A549 (cell line): ENCODE results near the gene TMEM129. TPM values are rescaled to one million over a fixed set of nuclear protein-coding genes. Genes with fewer than 3 reads are reported as not detected.
A peak's percentile ranks its signal among the peaks of the same experiment; 100 is the strongest.

ENCODE experiments used
- ATAC-seq, 2 experiments: fragments of 200-7000 bp in 1 of 2; fragments of >200 bp in 1 of 2; cut with Nextera tagmentation in 1 of 2; cut with Tn5 transposase in 1 of 2; 3 replicates each; pipeline versions ENCODE4 v1.8.0 to v1.9.1; 2018 to 2020; ENCODE audit warnings: mild to moderate bottlenecking in 1 of 2, moderate library complexity in 1 of 2
- CTCF ChIA-PET: fragments of 300-600 bp; sonication (Branson Sonifier 250); formaldehyde crosslinking; extraction: SDS; loops from one replicate; lab custom pipeline; 2021; ENCODE audit warnings: antibody characterized with exemption, inconsistent platforms; lab: Yijun Ruan, JAX
- POLR2A ChIA-PET: fragments of 350-600 bp; formaldehyde crosslinking; extraction: SDS; loops from one replicate; lab custom pipeline; 2021; ENCODE audit warnings: antibody characterized with exemption, inconsistent platforms; lab: Yijun Ruan, JAX
- DNase-seq, 2 experiments: peaks; one replicate each; pipeline versions ENCODE4 v3.0.0 to v3.0.0-alpha.2; 2011 to 2016; ENCODE audit warnings: low read depth in 1 of 2, low spot score in 1 of 2
- FAIRE-seq: peaks from 2 replicates; lab custom pipeline; 2011; peaks lifted over from hg19 to GRCh38; lab: Jason Lieb, UNC
- H3K27ac ChIP-seq, 2 experiments: fragments of >200 bp; sonication (Bioruptor Twin); formaldehyde crosslinking; 3 replicates each; pipeline ENCODE4 v1.5.1; 2016 to 2017
- H3K4me1 ChIP-seq: fragments of >200 bp; sonication (Bioruptor Twin); formaldehyde crosslinking; 3 replicates; pipeline ENCODE4 v1.6.1; 2016
- H3K4me2 ChIP-seq: fragments of >200 bp; sonication (Bioruptor Twin); formaldehyde crosslinking; 3 replicates; pipeline ENCODE4 v1.6.1; 2016
- H3K4me3 ChIP-seq: fragments of >200 bp; sonication (Bioruptor Twin); formaldehyde crosslinking; 3 replicates; pipeline ENCODE4 v1.5.1; 2016
- H3K9me3 ChIP-seq: fragments of >200 bp; sonication (Bioruptor Twin); formaldehyde crosslinking; 3 replicates; pipeline ENCODE4 v1.6.1; 2016
- CBX8 ChIP-seq: fragments of 200-600 bp; sonication (generic); IDR thresholded peaks from 2 replicates; pipeline ENCODE4 v1.6.1; 2016
- CTCF ChIP-seq: fragments of >200 bp; sonication (Bioruptor Twin); formaldehyde crosslinking; IDR thresholded peaks from 3 replicates; pipeline ENCODE4 v1.5.1; 2016
- JUN ChIP-seq, 2 experiments: fragments of >200 bp; sonication (Bioruptor Twin); formaldehyde crosslinking; IDR thresholded peaks; 2 replicates in 1 of 2; 3 replicates in 1 of 2; pipeline ENCODE4 v1.6.1; 2016 to 2017
- MAFK ChIP-seq: fragments of 450-650 bp; IDR thresholded peaks from 2 replicates; pipeline ENCODE4 v1.6.1; 2014; ENCODE audit not compliant: partially characterized antibody
- MAX ChIP-seq: IDR thresholded peaks from 2 replicates; pipeline ENCODE4 v1.6.1; 2012
- RAD21 ChIP-seq, 2 experiments: fragments of >200 bp in 1 of 2; sonication (Bioruptor Twin) in 1 of 2; formaldehyde crosslinking in 1 of 2; IDR thresholded peaks in 1 of 2; conservative IDR thresholded peaks in 1 of 2; 2 replicates in 1 of 2; 3 replicates in 1 of 2; pipeline ENCODE4 v1.6.1; 2012 to 2018; ENCODE audit warnings: inconsistent platforms in 1 of 2
- RFX5 ChIP-seq: fragments of 450-650 bp; IDR thresholded peaks from 2 replicates; pipeline ENCODE4 v1.7.1; 2014; ENCODE audit warnings: antibody characterized with exemption, mild to moderate bottlenecking, moderate library complexity
- RNF2 ChIP-seq: fragments of 200-600 bp; sonication (generic); IDR thresholded peaks from 2 replicates; pipeline ENCODE4 v1.6.1; 2016; ENCODE audit warnings: low read depth, mild to moderate bottlenecking, antibody characterized with exemption, moderate library complexity, borderline replicate concordance
- ZC3H11A ChIP-seq: fragments of 450-650 bp; IDR thresholded peaks from 2 replicates; pipeline ENCODE4 v1.6.1; 2014; ENCODE audit warnings: antibody characterized with exemption, mild to moderate bottlenecking
- ZNF302 ChIP-seq: fragments of 250-450 bp; sonication (Bioruptor Pico); IDR thresholded peaks from 2 replicates; pipeline ENCODE4 v1.9.0; 2021; ENCODE audit warnings: inconsistent platforms, mild to moderate bottlenecking, moderate library complexity
- WGBS: methylation state at CpG from one replicate; pipeline ENCODE4 v1.1.6; 2017; ENCODE audit errors: missing lambda C conversion rate; 5-methylcytosine and 5-hydroxymethylcytosine counted together
- polyA plus RNA-seq, 4 experiments: library from polyadenylated mRNA; depleted of rRNA in 3 of 4; stranded (reverse); fragments of >200 nt; fragmentation: RNase III in 1 of 4; extraction: RNeasy Plus Mini Kit Qiagen cat#74134 plus additional on column Dnase treatment in 1 of 4; gene quantifications; 2 replicates in 3 of 4; 3 replicates in 1 of 4; pipeline ENCODE4 v1.2.3, GENCODE V29; 2011 to 2017

The TMEM129 gene
- polyA plus RNA-seq, 2 of the 4 experiments (the other 2 are of a cell fraction) = 12.7 to 20.4 TPM

GRCh38 chr4:1767770-1768366, 46.7 kb upstream of the TMEM129 start:
- DNase-seq = peak; percentile 68 to 87
- Histone ChIP-seq H3K4me3 (peak overlapping the region; percentile 95), H3K27ac (peak overlapping the region; percentile 94 to 100), H3K4me2 (peak overlapping the region; percentile 83), H3K9me3 (no peaks in the 10 kb centered on the region)
- POLR2A ChIA-PET = interaction anchor here (0.9 kb wide), 1 partner anchor 26 kb away, joined by 5 read pairs; the partner anchor contains the start of gene FGFR3
- ATAC-seq = peak; percentile 57 to 63; a peak in 5 of 6 replicates
- TF ChIP-seq CTCF (peak; percentile 21; the same call in 1 of the 3 replicates), CBX8 (no peak), RAD21 (conservative IDR thresholded peaks at IDR 0.05 in 1 of 2, IDR thresholded peaks at IDR 0.05 in 1 of 2) (0 out of 5 replicates have a peak, but pooled peaks of 1 of the 2 experiments have one; percentile 25)
- TF ChIP-seq, all 56 proteins: peak for 2
- peaks cover 30% of the 10 kb centered on the region for H3K4me1 ChIP-seq
- FAIRE-seq = no peak
- CTCF ChIA-PET = interaction anchor here (1.0 to 1.9 kb wide), 10 partner anchors 9 to 41 kb away, joined by 3 to 9 read pairs (median 5); no protein-coding TSS in a partner anchor
- WGBS = 85% methylated on average over 8 of the region's 32 CpGs

- DNase-seq (peak in 1 of 2 experiments; percentile 50), ATAC-seq (peak; percentile 3 to 15; a peak in 3 of 6 replicates), FAIRE-seq (no peak)
- Histone ChIP-seq H3K9me3 (no peaks in the 10 kb centered on the region), H3K27ac (peak overlapping the region; percentile 94 to 100), H3K4me1 (peaks cover 30% of the 10 kb centered on the region), H3K4me2 (peak overlapping the region; percentile 83), H3K4me3 (peak overlapping the region; percentile 95)
- WGBS = 2% methylated on average over 15 of the region's 84 CpGs
- TF ChIP-seq RFX5 (no peak), MAFK (no peak), ZC3H11A (no peak), JUN (IDR thresholded peaks at IDR 0.05) (peak in 1 of 2 experiments; percentile 38; a peak in 3 of 5 replicates)
- ChIA-PET CTCF (interaction anchor here (1.0 to 2.8 kb wide), 12 partner anchors 9 to 132 kb away, joined by 3 to 9 read pairs (median 6); no protein-coding TSS in a partner anchor), POLR2A (interaction anchor here (0.9 kb wide), 1 partner anchor 26 kb away, joined by 5 read pairs; the partner anchor contains the start of gene FGFR3)
Observed at GRCh38 chr4:1767061-1767769, 46.1 kb upstream of the TMEM129 start.

- ChIA-PET POLR2A (no interaction called here), CTCF (interaction anchor here (1.0 to 2.8 kb wide), 6 partner anchors 12 to 133 kb away, joined by 3 to 8 read pairs (median 6); no protein-coding TSS in a partner anchor)
- H3K27ac ChIP-seq = peak overlapping the region; percentile 94 to 100
- no peaks in the 10 kb centered on the region for H3K9me3 ChIP-seq
- peaks cover 30% of the 10 kb centered on the region for H3K4me1 ChIP-seq
- H3K4me2 ChIP-seq = peak overlapping the region; percentile 83
- TF ChIP-seq RNF2 (peak; percentile 41; the same call in 1 of the 2 replicates), ZNF302 (CRISPR knock-in tag) (no peak), MAX (peak; percentile 56)
- FAIRE-seq (no peak), ATAC-seq (peak; percentile 54 to 68), DNase-seq (peak; percentile 66 to 82)
- H3K4me3 ChIP-seq = peak overlapping the region; percentile 95
- WGBS = 0% methylated on average over 1 of the region's 41 CpGs
Observed at GRCh38 chr4:1766106-1767060, 45.3 kb upstream of the TMEM129 start.
